K562 (cell line): ENCODE data around the gene SETMAR. TPM values are rescaled to one million over a fixed set of nuclear protein-coding genes. Genes with fewer than 3 reads are reported as not detected.

Experiments used
- BCL6 ChIP-seq: fragments of 250-450 bp; sonication (Bioruptor Pico); IDR thresholded peaks from 2 replicates; pipeline ENCODE4 v1.4.0; 2020
- NR1H2 ChIP-seq: sonication (generic); formaldehyde crosslinking; IDR thresholded peaks from 2 replicates; pipeline ENCODE4 v1.4.0; 2020; ENCODE audit warnings: mild to moderate bottlenecking, missing genetic modification reagents
- SIX5 ChIP-seq, 2 experiments: IDR thresholded peaks; 2 replicates each; pipeline ENCODE4 v1.6.1; 2011; ENCODE audit warnings: low read length in 2 of 2, borderline replicate concordance in 1 of 2, low read depth in 1 of 2, mild to moderate bottlenecking in 1 of 2, moderate library complexity in 1 of 2; ENCODE audit not compliant: insufficient read depth in 1 of 2
- SUPT5H ChIP-seq: fragments of 450-650 bp; IDR thresholded peaks from 2 replicates; pipeline ENCODE4 v1.6.1; 2016
- ZBED1 ChIP-seq: IDR thresholded peaks from 2 replicates; pipeline ENCODE4 v1.6.1; 2014
- ZNF253 ChIP-seq: fragments of 250-450 bp; sonication (Bioruptor Pico); conservative IDR thresholded peaks from 2 replicates; pipeline ENCODE4 v1.6.1; 2021; ENCODE audit warnings: mild to moderate bottlenecking
- ZZZ3 ChIP-seq: fragments of 450-650 bp; IDR thresholded peaks from 2 replicates; pipeline ENCODE4 v1.6.1; 2016; ENCODE audit warnings: antibody characterized with exemption, mild to moderate bottlenecking, moderate library complexity
- polyA plus RNA-seq, 8 experiments: library from polyadenylated mRNA; depleted of rRNA in 4 of 8; stranded (reverse) in 5 of 8; unstranded in 3 of 8; fragments of >200 nt; fragmentation: Nextera tagmentation in 2 of 8; fragmentation: Illumina TruSeq in 1 of 8; extraction: Ambion mirVana in 2 of 8; extraction: Trizol in 1 of 8; gene quantifications; 2 replicates each; pipeline versions ENCODE4 v1.2.1 to v1.2.3, GENCODE V29; 2011 to 2014; ENCODE audit warnings: inconsistent platforms in 1 of 8, missing spikeins in 1 of 8
- total RNA-seq, 7 experiments: library from RNA; depleted of rRNA in 6 of 7; stranded (reverse); fragments of >200 nt in 6 of 7; fragmentation: Illumina TruSeq in 2 of 7; extraction: Trizol in 2 of 7; gene quantifications; 2 replicates each; pipeline versions ENCODE4 v1.2.1 to v1.2.3, GENCODE V29; 2011 to 2021; ENCODE audit warnings: low replicate concordance in 1 of 7
- TF ChIP-seq, protein P1 (sequence below): IDR thresholded peaks from 2 replicates; pipeline ENCODE4 v1.6.1; 2014; ENCODE audit warnings: antibody characterized with exemption
- TF ChIP-seq, protein P2 (sequence below), 2 experiments: fragments of 450-650 bp; conservative IDR thresholded peaks; 2 replicates each; pipeline ENCODE4 v1.6.1; 2017; ENCODE audit warnings: mild to moderate bottlenecking in 2 of 2, moderate library complexity in 2 of 2
- TF ChIP-seq, protein P3 (sequence below): fragments of 250-450 bp; sonication (Bioruptor Pico); IDR thresholded peaks from 2 replicates; pipeline ENCODE4 v1.4.0; 2020; ENCODE audit warnings: borderline replicate concordance
- TF ChIP-seq, protein P4 (sequence below), 2 experiments: fragments of 450-650 bp; IDR thresholded peaks; 2 replicates each; pipeline ENCODE4 v1.6.1; 2018; ENCODE audit warnings: mild to moderate bottlenecking in 2 of 2, low read depth in 1 of 2; ENCODE audit not compliant: partially characterized antibody in 2 of 2

SETMAR gene
- total and polyA plus RNA-seq, 9 of the 15 experiments (the other 6 are each of a cell fraction or from before 2014, with no cell fraction given): 5.5 to 25.1 (median 18.2) TPM

DNA sequence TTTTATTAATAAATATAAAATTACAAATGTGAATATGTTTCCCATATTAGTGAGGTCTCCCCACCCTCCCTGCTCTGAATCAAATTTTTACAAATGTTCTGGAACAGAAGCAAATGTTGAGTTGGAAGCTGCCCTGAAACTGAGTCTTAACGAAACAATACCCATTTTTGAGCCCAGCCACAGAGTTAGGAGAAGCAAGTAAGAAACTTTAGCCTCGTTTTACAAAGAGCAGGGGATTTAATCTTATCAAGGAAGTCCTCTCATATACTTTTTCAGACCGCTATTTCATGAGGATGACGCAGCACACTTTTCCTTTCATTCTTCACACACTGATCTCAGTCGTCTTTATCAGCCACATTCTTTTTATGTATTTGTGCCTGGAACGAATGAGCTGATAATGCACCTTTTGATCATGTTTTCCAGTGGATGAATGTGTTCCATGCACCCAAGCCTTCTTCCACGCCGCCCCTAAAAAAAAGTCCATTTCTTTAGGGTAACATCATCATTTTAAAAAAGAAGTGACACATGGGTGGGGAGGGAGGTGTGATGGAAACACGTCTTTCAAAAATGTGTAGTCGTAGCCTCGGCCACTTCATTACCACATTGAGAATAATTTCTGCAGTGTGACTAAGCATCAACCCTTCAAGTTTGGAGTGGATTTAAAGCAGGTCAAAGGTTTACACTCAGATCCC is 48.1 kb downstream of the SETMAR start (continued):
- TF ChIP-seq NR1H2 (CRISPR knock-in tag): no peak
- TF ChIP-seq, protein P1, sequence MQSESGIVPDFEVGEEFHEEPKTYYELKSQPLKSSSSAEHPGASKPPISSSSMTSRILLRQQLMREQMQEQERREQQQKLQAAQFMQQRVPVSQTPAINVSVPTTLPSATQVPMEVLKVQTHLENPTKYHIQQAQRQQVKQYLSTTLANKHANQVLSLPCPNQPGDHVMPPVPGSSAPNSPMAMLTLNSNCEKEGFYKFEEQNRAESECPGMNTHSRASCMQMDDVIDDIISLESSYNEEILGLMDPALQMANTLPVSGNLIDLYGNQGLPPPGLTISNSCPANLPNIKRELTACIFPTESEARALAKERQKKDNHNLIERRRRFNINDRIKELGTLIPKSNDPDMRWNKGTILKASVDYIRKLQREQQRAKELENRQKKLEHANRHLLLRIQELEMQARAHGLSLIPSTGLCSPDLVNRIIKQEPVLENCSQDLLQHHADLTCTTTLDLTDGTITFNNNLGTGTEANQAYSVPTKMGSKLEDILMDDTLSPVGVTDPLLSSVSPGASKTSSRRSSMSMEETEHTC: no peak
- TF ChIP-seq, protein P2, sequence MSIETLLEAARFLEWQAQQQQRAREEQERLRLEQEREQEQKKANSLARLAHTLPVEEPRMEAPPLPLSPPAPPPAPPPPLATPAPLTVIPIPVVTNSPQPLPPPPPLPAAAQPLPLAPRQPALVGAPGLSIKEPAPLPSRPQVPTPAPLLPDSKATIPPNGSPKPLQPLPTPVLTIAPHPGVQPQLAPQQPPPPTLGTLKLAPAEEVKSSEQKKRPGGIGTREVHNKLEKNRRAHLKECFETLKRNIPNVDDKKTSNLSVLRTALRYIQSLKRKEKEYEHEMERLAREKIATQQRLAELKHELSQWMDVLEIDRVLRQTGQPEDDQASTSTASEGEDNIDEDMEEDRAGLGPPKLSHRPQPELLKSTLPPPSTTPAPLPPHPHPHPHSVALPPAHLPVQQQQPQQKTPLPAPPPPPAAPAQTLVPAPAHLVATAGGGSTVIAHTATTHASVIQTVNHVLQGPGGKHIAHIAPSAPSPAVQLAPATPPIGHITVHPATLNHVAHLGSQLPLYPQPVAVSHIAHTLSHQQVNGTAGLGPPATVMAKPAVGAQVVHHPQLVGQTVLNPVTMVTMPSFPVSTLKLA (conservative IDR thresholded peaks at IDR 0.05): 0 out of 4 replicates have a peak, but pooled peaks have one; percentile 12 to 31
- no peak for TF ChIP-seq ZBED1
- TF ChIP-seq BCL6 (CRISPR knock-in tag): no peak
- TF ChIP-seq, protein P3, sequence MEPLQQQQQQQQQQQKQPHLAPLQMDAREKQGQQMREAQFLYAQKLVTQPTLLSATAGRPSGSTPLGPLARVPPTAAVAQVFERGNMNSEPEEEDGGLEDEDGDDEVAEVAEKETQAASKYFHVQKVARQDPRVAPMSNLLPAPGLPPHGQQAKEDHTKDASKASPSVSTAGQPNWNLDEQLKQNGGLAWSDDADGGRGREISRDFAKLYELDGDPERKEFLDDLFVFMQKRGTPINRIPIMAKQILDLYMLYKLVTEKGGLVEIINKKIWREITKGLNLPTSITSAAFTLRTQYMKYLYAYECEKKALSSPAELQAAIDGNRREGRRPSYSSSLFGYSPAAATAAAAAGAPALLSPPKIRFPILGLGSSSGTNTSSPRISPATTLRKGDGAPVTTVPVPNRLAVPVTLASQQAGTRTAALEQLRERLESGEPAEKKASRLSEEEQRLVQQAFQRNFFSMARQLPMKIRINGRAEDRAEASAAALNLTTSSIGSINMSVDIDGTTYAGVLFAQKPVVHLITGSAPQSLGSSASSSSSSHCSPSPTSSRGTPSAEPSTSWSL (CRISPR knock-in tag): no peak
- TF ChIP-seq ZZZ3: no peak
- TF ChIP-seq, protein P4, sequence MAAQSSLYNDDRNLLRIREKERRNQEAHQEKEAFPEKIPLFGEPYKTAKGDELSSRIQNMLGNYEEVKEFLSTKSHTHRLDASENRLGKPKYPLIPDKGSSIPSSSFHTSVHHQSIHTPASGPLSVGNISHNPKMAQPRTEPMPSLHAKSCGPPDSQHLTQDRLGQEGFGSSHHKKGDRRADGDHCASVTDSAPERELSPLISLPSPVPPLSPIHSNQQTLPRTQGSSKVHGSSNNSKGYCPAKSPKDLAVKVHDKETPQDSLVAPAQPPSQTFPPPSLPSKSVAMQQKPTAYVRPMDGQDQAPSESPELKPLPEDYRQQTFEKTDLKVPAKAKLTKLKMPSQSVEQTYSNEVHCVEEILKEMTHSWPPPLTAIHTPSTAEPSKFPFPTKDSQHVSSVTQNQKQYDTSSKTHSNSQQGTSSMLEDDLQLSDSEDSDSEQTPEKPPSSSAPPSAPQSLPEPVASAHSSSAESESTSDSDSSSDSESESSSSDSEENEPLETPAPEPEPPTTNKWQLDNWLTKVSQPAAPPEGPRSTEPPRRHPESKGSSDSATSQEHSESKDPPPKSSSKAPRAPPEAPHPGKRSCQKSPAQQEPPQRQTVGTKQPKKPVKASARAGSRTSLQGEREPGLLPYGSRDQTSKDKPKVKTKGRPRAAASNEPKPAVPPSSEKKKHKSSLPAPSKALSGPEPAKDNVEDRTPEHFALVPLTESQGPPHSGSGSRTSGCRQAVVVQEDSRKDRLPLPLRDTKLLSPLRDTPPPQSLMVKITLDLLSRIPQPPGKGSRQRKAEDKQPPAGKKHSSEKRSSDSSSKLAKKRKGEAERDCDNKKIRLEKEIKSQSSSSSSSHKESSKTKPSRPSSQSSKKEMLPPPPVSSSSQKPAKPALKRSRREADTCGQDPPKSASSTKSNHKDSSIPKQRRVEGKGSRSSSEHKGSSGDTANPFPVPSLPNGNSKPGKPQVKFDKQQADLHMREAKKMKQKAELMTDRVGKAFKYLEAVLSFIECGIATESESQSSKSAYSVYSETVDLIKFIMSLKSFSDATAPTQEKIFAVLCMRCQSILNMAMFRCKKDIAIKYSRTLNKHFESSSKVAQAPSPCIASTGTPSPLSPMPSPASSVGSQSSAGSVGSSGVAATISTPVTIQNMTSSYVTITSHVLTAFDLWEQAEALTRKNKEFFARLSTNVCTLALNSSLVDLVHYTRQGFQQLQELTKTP (IDR thresholded peaks at IDR 0.05; ENCODE audit: low read depth in 1 of 2, partially characterized antibody in 2 of 2): no peak
- TF ChIP-seq SIX5 (IDR thresholded peaks at IDR 0.05; ENCODE audit: borderline replicate concordance in 1 of 2, insufficient read depth in 1 of 2, low read depth in 1 of 2, low read length in 2 of 2): no peak
- TF ChIP-seq SUPT5H: no peak
- TF ChIP-seq ZNF253 (CRISPR knock-in tag): no peak
